Epithelial cell of proximal tubule (primary cell): Measurements from ENCODE around the gene KCNMA1. TPM values are rescaled to one million over a fixed set of nuclear protein-coding genes. Genes with fewer than 3 reads are reported as not detected.

Source experiments
- DNase-seq: peaks from one replicate; pipeline ENCODE4 v3.0.0-alpha.2; 2011; ENCODE audit warnings: low read depth
- H3K4me3 ChIP-seq: 2 replicates; pipeline ENCODE4 v1.5.1; 2011; ENCODE audit warnings: low read depth, mild to moderate bottlenecking, low read length
- CTCF ChIP-seq: conservative IDR thresholded peaks from 2 replicates; pipeline ENCODE4 v1.5.1; 2012; ENCODE audit warnings: low read depth, mild to moderate bottlenecking, low read length
- total RNA-seq: library from RNA; depleted of rRNA; stranded (reverse); fragments of >200 nt; gene quantifications from 2 replicates; pipeline ENCODE4 v1.2.3, GENCODE V29; 2015

Gene KCNMA1
- total RNA-seq, 1 donor from 2014 or later = 12.5 TPM

DNA sequence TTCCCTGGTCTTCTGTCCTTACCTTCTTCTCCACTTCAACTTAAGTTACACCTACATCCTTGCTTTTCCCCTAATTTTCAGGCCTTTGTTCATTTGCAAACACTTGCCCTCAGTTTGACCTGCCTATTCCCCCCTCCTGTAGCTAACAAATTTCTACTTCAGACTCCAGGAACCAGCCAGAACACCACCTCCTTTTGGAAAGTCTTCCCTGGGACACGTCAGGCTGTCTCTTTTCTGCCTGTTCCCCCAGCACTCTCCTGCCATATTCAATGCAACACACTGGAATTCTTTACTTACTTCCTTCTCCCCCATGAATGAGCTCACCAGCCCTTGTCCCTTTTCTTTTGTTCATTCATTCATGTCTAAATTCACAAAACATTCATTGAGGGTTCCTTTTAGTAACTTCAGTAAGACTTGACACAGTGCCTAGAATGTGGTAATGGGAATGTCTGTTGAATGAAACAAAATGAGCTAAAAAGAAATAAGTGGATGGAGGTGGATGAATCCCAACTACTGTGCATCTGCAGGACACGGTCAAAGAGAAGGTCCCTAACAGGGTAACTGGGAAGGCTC lies 478.0 kb downstream of the KCNMA1 start:
- peak; percentile 71 for DNase-seq
- H3K4me3 ChIP-seq = no peak overlapping the region
- TF ChIP-seq CTCF = no peak

DNA sequence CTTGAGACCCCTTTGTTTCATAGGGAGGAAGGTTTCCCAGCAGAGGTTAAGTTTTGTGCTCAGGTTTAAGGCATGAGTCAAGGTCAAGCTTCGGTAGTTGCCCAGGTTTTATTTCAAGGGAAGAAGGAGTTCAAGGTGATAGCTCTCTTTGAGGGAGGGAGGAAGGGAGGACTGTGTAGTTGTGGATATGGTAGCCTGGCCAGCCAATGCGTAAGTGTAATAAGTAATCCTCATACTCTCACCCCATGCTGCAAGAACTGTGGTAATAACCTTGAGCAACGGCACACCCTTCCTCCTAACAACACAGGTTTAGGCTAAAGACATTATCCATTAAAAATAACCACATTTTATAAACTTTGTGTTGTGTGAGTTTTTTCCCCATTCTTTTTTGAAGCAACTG lies 478.9 kb downstream of the KCNMA1 start:
- no peak overlapping the region for H3K4me3 ChIP-seq
- no peak for DNase-seq
- TF ChIP-seq CTCF = no peak

GRCh38 chr10:77157248-77158019 lies 480.2 kb downstream of the KCNMA1 start:
- DNase-seq = no peak

DNA sequence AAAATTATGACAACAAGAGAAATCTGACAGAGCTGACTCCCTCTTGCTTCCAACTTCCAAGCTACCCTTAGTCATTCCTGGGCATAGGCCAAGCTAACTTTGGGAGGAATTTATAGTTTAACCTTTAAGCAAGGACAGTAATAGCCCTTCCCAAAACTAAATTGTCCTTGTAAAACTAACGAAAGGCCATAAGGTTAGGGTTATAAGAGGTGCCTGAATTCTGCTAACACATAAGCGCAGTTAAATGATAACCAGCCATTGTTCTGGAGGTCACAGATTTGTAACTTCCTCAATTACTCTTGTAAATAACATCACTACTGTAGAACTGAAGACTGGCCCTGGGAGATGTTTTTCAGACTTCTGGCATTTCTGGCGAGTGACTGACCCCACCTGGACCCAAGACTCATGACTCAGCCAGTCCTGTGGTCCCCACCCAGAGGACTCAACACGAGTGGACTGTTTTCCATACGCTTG lies 481.2 kb downstream of the KCNMA1 start:
- peak; percentile 1 for TF ChIP-seq CTCF
- no peak overlapping the region for H3K4me3 ChIP-seq
- DNase-seq = peak; percentile 66

More at GRCh38 chr10:77157248-77158019, 480.2 kb downstream of the KCNMA1 start:
- H3K4me3 ChIP-seq = no peak overlapping the region
- no peak for TF ChIP-seq CTCF

DNA sequence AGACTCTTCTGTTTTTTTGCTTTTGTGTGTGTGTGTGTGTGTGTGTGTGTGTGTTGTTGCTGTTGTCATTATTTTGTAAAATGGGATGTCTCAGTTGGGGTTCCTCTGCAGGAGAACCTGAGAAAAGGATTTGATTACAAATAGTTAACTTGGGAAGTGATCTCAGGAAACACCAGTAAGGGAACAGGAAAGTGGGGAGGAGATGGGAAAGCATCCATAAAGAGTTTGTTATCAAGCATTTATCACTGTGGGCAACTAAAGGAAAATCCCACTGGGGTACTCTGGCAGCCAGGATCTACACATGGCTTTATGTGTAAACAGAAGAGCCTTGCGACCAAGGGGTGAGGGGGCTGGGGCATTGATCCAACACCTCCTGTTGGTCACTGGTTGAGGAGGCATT lies 485.4 kb downstream of the KCNMA1 start:
- TF ChIP-seq CTCF = no peak
- no peak for DNase-seq
- H3K4me3 ChIP-seq = no peak overlapping the region

DNA sequence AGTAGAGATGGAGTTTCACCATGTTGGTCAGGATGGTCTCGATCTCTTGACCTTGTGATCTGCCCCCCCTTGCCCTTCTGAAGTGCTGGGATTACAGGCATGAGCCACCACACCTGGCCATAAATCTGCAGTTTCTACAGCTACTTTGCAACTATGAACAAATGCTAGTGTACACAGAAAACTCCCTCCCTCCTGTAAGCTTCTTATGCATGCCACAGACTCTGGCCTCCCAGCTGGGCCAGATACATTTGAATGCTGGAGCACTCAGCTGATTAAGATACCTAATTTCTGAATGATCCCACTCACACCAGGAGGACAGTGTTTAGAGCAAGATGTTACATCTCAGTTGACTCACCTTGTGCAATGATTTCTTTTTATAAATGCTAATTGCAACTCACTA lies 486.2 kb downstream of the KCNMA1 start:
- H3K4me3 ChIP-seq = no peak overlapping the region
- TF ChIP-seq CTCF = no peak
- DNase-seq = no peak

GRCh38 chr10:77149706-77150105 lies 487.9 kb downstream of the KCNMA1 start:
- DNase-seq = no peak
- H3K4me3 ChIP-seq = no peak overlapping the region
- TF ChIP-seq CTCF = no peak
